IPS-NIHi7 (cell line): ENCODE results near the gene C3orf20.

Experiments
- DNase-seq: peaks from one replicate; pipeline ENCODE4 v3.0.0; 2012; ENCODE audit warnings: mixed read lengths; ENCODE audit errors: extremely low spot score

C3orf20 gene

DNA sequence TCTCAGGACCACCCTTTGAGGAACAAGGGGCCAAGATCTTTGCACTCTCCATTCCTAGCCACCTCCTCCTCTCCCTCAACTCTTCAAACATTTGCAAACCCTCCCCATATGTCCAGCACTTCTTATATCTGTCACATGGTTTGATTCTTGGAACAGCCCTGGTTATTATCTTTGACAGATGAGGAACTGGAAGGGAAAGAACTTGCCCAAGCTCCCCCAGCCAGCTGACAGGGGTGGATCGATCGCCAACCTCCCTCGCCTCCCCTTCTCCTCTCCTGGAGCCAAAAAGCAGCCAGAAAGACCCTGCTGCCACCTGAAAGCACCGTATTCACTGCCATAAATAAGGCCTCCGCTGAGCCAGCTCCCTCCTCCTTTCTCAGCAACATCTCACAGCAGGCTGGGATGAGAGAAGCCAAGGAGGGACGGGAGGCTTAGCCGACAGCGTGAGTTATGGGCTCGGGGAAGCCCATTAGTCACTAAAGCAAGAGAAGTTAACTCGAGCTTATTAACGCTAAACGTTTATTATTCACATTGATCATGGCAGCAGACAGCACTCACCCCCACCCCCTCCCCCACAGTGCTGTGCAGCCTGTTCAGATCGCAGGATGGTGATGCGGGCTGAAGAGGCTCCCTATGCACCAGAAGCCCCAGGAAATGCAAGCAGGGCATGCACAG lies 121.6 kb downstream of the C3orf20 start:
- no peak for DNase-seq

DNA sequence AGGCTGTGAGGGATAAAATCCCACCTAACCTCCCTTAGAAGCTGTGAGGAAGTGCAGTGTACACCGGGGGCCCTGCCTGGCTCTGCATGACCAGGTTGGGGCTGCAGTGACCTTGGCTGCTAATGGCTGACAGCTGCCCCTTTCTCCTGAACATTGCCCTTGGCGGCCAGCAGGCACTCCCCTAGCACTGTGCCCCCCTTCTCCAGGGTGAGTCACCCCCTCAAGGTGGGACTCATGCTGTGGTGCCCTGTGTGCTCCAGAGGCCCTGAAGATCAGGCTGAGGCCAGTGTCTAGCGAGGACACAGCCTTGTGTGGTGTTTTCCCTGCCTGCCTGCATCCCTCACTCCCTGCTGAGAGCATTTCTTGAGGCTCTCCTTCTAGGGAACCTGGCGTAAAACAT lies 122.8 kb downstream of the C3orf20 start:
- DNase-seq = no peak

DNA sequence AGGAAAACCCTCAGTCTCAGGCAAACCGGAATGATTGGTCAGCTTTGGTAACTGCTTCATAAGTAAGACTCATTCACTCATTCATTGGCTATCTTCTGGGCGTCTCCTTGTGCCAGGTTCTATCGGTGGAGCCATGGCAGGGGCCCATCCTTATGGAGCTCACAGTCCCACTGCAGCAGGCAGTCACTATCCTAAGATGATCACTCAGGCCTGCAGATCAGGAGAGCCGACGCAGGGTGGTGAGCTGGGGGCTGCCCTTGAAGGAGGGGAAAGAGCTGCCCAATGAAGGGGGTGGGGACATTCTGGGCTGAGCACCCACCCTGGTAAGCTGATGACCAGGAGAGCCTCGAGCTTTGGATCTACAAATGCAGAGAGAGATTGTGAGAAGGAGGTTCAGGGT lies 123.3 kb downstream of the C3orf20 start:
- DNase-seq = no peak

DNA sequence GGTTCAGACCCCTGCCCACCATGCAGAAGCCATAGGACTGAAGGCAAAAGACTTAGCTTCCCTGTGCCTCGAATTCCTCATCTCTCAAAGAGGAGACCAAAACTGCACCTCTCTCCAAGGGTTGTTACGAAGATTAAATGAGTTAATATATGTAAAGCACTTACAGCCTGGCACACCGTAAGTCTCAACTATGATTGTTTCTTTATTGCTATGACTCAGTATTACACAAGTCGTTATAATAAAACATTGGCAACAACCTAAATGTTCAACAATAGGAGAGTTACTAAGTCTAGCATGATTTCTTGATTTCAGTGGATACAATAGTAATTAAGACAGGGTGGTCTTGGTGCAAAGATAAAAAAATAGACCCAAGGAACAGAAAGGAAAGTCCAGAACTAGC lies 124.2 kb downstream of the C3orf20 start:
- DNase-seq = no peak

DNA sequence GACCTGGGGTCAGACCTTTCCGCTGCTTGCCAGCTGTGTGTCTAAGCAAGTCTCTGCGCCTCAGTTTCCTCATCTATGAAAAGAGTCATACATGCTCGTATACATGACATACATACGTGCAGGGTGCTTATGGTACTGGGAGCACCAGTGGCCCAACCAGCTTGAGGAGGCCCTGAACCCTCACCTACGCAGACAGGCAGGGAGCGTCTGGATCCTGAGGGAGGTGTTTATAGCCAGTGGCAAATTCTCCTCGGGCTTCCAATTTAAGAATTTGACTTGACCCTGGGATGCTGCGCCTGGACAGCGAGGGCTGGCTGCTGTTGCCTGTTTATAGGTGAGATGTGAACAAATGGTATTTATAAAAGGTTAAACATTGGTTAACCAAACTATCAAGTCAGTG lies 126.1 kb downstream of the C3orf20 start:
- DNase-seq = no peak

DNA sequence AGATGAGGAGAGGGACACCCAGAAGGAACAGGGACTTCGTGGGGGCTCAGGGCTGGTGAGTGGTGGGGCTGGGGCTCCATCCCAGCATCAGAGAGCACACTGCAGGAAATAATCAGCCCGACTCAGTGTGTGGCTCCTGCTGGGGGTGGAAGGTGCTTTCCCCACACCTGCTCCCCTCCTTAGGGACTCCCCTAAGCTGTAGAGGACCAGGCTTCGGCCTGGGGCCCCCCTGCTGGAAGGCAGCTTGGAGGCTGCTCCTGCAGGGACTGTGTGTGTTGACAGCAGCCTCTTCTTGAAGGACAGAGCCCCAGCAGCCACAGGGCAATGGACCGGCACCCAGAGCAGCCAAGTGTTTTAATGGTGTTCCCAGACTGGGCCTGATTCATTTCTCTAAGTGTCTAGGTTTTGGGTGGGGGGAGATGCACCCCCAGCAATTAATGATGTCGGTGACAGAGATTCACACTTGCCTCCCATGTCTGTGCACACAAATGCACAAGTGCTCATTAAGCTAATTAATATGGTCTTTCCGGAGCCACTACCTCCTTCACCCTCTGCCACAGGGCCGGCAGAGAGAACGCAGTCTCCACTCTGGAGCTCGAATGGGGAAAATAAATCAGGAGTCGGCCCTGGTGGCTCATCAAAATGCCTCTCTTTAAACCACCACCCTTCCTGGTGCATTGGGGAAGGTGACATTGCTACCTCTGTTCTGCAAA lies 126.9 kb downstream of the C3orf20 start:
- DNase-seq = no peak

DNA sequence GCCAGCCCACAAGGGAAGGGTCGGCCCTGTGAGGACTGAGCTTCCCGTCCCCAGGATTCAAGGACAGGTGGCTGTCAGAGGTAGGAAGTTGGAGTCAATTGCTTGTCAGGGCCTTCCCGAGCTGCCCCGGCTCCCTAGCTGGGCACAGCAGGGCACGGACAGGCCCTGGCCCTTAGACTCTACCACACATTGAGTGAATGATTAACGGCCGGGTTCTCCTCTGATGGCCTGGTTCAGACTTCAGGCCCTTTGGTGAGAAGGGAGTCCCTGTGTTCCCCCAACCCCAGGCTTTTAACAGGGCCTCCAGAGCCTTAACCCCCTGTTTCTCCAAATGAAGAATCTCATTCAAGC lies 127.4 kb downstream of the C3orf20 start:
- no peak for DNase-seq

DNA sequence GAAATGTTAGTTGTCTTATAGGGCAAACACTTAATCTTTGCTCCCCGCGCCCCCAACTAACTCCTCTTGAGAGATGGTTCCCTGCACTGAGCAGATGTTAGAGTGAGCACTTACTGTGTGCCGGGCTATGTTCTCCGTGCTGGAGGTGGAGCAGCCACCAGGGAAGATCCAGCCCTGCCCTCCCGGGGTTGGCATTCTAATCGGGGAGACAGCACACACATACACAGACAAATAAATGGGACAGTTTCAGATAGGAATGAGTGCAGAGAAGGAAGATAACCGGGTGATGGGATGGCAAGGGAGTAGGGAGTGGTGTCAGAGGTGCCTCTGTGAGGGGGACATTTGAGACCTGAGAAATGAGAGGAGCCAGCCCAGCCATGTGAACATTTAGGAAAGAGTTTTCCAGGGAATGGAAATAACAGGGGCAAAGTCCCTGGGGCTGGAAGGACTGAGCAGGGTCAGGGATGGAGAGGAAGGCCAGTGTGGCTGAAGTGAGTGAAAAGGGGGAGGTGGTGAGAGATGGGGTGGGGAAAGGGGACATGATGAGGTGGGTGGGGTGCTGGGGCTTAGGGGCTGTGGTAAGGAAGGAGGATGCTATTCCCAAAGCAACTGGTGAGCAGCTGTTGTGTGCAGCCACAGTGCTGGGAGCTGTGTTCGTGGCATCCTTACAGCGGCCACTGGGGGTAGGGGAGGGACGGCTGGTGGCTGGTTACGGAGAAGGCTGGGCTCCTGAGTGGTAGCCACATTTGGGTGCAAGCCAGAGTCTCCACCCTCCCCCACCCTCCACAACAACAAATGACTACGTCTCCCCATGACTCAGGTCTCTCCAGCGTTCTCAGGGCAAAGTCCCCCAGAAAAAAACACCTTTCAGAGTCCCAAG lies 128.4 kb downstream of the C3orf20 start:
- DNase-seq = no peak

DNA sequence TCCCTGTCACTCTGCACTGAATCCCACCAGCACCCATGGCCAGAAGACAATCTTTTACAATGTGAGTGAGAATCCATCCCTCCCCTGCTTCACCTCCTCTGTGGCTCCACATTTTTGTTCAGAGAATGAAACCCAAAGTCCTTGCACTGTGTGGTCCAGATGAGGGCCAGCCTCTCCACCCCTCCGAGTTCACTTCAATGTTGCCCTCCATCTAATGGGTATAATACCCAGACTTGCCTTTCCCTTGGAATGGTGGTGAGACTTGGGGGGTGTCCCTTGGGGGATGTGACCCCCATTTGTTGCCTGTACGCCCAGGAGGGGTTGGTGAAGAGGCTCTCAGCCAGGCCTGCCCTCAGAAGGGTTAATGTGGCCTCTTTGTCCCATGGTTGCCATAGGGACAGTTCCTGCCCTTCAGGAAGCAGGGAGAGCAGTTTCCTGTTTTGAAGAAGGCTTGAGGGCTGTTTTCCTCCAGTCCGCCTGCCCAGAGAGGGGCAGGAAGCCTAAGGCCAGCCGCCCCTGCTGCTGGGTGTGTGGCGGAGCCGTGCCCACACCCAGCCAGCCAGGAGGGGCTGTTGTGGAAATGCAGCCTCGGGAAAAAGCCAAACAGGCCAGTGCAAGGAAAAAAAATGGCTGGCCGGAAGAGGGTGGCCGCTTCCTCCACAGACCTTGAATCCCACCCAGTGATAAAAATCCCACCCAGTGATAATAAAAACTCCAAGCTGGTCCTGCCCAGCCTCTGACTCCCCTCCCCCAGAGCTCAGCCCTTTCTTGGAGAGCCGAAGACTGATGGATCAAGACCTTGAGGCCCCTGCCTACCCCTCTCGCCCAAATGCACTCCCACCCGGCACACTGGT lies 129.3 kb downstream of the C3orf20 start:
- no peak for DNase-seq

DNA sequence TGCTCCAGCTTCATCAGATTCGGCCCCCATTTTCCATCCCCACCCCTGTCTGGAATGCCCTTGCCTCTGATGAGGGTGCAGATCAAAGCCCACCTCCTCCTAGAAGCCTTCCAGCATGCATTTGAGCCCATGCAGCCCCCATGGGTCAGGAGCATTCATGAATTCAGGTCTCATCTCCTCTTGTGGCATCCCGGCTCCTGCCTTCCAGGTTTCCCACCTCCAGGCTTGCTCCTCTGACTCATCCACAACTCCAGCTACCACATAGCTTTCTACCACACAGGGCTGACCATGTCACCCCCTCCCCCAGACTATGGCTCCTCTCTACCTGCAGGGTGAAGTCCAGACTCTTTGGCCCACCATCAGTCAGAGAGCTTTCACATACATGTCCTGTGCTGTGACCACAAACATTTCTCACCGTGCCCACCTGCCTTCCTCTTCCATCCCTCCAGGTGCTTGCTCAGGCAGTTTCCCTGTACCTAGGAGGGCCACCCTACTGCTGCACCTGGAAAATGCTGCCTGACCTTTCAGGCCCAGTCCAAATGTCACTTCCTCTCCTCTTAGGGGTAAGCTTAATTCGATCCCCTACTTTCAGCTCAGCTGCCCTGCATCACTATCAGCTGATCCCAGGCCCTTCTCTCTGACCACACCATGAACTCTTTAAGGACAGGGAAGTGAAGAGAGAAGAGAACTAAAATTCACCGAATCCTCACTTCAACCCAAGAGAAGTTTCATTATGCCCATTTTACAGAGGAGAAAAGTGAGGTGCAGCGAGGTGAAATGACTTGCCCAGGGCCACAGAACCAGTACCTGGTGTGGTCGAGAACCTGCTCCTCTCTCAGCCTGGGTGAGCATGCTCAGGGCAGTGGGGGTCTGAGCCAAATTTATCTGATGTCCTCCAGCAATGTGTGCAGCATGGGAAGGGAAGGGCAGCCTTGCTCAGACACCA lies 130.2 kb downstream of the C3orf20 start:
- DNase-seq = no peak

DNA sequence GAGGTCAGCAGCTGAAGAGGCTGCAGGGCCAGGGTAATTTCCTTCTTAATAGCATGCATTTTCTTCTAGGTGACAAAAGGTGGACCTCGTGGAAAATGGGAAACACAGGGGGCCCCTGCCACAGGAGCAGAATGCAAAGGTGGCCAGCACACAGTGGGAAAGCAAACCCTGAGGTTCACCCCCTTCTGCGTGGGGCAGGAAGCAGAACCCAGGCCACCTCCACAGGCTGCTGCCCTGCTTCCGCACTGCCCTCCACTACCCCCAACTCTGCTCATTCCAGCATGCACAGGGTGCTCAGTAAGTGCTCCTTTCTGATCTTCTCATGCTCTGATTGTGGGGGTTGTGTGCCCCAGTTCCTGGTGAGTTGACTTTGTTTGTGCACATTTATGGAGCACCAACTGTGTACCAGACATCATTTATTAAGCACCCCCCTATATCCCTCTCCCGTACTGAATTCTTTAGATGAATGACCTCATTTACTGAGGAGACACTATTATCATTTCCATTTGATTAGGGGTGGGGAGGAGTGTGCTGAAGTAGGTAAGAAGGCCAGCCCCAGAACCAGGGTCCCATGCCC lies 131.1 kb downstream of the C3orf20 start:
- DNase-seq = no peak

DNA sequence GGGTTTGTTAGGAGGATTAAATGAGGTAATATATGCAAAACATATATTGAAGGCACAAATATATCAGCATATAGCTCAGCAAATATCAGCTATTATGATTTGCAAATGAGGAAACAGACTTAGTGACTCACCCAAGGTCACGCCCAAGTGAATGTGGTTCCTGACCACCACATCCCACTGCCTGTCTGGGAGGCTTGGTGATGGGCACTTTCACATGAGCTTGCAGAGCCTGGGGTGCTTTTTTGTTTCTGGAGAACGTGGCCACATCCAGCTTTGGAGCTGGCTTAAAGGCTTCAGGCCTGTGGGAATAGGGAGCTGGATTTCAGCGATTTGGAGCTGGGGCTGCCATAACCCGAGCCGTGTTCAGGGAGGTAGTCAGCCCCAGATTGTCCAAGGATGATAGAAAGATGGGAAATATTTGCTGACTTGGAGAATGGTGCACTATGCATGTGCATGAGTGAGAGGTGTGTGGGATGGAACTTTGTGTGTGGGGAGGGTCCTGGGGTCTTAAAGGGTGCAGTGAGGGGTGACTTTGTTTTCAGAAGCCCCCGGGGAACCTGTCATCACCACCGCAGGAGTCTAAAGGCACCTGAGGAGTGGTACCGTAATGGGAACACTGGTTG lies 131.8 kb downstream of the C3orf20 start:
- no peak for DNase-seq

DNA sequence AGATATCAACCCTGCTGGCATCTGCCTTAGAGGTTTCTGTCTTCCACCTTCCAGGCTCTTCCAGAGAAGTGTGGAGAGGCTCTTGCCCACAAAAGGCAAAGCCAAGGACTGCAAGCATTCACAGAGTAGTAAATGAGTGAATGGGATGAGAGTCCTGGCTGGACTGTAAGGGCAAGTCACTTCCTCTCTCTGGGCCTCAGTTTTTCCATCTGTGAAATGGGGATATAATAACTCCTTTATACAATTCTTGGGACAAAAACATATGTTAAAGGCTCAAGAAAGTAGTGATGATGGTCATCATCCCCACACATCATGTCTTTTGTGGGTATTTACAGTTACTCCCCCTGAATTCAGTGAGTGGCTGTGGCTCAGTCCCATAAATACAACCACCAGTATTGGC lies 133.1 kb downstream of the C3orf20 start:
- DNase-seq = no peak

DNA sequence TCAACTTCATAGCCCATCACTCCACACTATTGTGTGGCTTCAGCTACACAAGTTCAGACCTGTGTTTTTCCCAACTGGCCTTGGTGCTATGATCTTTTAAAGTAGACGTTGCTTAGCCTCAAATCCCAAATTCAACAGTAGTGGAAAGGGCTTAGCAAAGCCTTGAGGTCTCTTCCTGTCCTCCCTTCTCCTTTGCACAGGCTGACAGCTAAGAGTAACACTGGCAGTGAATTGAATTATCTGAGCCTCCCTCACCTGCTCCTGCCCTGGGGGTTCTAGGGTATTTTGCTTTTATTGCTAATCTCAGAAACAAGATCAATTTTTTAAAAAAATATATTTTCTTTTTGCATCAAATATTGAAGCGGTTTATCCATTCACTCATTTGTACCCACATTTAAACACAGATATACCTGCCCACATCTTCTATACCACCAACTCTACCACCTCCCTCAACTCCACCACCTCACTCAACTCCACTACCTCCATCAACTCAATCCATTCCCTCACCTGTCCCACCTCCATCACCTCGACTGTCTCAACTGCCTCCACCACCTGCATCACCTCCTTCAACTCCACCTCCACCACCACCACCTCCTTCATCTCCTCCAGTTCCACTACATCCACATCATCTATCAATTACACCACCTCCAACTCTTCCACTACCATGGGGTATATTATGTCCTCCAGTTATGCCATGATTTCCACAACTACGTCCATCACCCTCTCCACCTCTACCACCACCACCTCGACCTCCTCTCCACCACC lies 133.7 kb downstream of the C3orf20 start:
- DNase-seq = no peak

DNA sequence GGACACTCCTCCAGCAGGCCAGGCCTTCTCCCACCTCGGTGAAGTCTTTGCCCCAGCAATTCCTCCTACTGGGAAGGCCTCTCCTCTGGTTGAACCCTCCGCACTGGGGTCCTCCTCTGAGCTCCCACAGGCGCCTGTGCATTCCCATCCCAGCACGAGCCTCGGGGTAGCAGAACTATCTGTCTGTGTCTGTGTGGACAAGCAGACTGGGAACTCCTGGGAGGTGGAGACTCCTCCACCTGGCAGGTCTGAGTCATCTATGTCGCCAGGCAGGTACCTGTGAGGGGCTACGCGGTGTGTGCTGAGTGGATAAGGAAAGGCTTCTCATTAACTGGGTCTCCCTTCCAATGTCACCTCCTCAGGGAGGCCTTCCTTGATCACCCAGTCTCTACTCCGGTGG lies 134.7 kb downstream of the C3orf20 start:
- peak; percentile 55 for DNase-seq

DNA sequence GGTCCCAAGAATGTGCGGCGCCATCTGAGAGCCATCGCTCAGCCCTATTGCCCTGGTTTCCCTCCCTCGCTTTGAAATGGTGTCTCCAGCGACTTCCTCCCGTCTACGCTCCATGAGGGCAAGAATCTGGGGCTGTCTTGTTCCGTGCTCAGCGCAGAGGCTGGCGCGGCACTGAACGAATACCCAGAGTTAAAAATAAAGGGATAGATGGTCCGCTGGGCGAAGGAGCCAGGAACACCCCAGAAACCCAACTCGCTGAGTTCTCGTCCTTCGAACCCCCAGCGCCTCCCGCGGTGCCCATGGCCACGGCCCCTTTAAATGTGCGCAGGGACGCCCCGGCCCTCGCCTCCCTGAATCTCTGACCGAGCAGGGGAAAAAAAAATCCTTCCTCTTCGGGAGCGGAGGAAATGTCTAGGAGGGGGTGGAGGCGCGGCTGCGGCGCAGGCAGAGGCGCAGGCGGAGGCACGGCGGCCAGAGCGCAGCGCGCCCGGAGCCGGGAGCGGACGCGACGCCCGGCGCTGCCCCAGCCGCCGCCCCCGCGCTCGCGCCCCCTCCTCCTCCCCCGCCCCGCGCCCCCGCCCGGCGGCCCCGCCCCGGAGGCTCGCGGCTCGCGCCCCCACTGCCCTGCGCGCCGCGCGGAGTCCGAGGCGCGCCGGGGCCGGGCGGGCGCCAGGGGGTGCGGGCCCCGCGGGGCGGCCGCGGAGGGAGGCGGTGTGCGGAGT lies 135.3 kb downstream of the C3orf20 start:
- peak; percentile 75 for DNase-seq

DNA sequence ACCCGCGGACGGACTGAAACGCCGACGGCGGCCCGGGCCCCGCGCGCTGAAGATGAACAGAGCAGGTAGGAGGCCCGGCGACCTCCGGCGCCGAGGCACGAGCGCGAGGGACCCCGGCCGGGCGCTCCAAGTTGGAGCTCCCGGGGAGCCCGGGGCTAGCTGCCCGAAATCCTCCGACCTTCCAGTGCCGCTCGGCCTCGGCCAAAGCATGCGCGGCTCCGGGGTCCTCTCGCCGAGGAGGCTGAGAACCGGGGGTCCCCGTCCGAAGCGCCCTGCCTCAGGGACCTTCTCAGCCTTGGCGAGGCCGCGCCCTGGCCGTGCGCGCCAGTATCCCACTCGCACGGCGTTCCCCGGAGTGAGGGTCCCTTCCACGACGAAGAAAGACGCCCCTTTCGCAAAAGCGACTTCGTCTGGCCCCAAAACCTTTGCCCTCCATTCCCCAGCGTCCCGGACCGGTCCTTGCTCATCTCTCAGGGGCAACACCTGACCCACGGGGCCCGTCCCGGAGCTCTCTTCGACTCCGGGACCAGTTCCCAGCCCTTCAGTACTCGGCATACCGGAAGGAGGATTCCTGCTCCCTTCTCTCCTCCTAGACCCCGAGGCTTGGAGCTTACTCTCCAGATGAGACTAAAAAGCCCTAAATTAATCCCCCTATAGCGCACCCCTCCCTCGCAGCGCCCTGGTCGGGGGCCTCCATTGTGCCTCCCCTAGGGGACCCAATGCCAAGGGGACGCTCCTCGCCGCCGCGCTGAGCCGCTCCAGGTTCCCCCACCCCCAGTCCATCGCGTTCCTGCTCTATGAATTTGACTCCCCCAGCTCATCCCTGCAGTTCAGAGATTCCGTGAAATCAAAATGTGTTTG lies 136.1 kb downstream of the C3orf20 start:
- peak; percentile 56 for DNase-seq
